H9 (cell line): Measurements from ENCODE around the gene PAPLN. TPM values are rescaled to one million over a fixed set of nuclear protein-coding genes. Genes with fewer than 3 reads are reported as not detected.

Source experiments
- DNase-seq: peaks from one replicate; pipeline ENCODE4 v3.0.0-alpha.2; 2017
- H2AFZ ChIP-seq: one replicate; pipeline ENCODE4 v1.6.1; 2013; ENCODE audit warnings: mild to moderate bottlenecking, low read length, control low read depth, moderate library complexity
- H2AK5ac ChIP-seq: 2 replicates; pipeline ENCODE4 v1.6.1; 2013; ENCODE audit warnings: low read length, control low read depth, mixed read lengths; ENCODE audit not compliant: insufficient read length
- H2BK120ac ChIP-seq: one replicate; pipeline ENCODE4 v1.6.1; 2013; ENCODE audit warnings: low read depth, mild to moderate bottlenecking, low read length, control low read depth, inconsistent platforms; ENCODE audit not compliant: poor library complexity, severe bottlenecking
- H2BK12ac ChIP-seq: 2 replicates; pipeline ENCODE4 v1.6.1; 2013; ENCODE audit warnings: low read length, control low read depth, mixed read lengths, low read depth; ENCODE audit not compliant: insufficient read length
- H2BK15ac ChIP-seq: 2 replicates; pipeline ENCODE4 v1.6.1; 2013; ENCODE audit warnings: low read depth, low read length, control low read depth
- H2BK20ac ChIP-seq: one replicate; pipeline ENCODE4 v1.6.1; 2013; ENCODE audit warnings: low read depth, mild to moderate bottlenecking, low read length, control low read depth, inconsistent platforms; ENCODE audit not compliant: poor library complexity, severe bottlenecking
- H2BK5ac ChIP-seq: 2 replicates; pipeline ENCODE4 v1.6.1; 2013; ENCODE audit warnings: low read length, control low read depth, mixed read lengths; ENCODE audit not compliant: insufficient read length
- H3K14ac ChIP-seq: 2 replicates; pipeline ENCODE4 v1.6.1; 2013; ENCODE audit warnings: low read length, control low read depth; ENCODE audit not compliant: insufficient read depth
- H3K18ac ChIP-seq: 2 replicates; pipeline ENCODE4 v1.6.1; 2013; ENCODE audit warnings: low read depth, mild to moderate bottlenecking, mixed read lengths, low read length, control low read depth; ENCODE audit not compliant: insufficient read length
- H3K23ac ChIP-seq: 2 replicates; pipeline ENCODE4 v1.6.1; 2013; ENCODE audit warnings: low read length, control low read depth, mixed read lengths, low read depth; ENCODE audit not compliant: insufficient read length
- H3K23me2 ChIP-seq: 2 replicates; pipeline ENCODE4 v1.6.1; 2013; ENCODE audit warnings: low read depth, mild to moderate bottlenecking, mixed read lengths, low read length, control low read depth; ENCODE audit not compliant: insufficient read length, poor library complexity, severe bottlenecking
- H3K27ac ChIP-seq: 2 replicates; pipeline ENCODE4 v1.5.1; 2013; ENCODE audit warnings: low read length, control low read depth, mixed read lengths, low read depth; ENCODE audit not compliant: insufficient read length
- H3K27me3 ChIP-seq: 2 replicates; pipeline ENCODE4 v1.6.1; 2013; ENCODE audit warnings: low read length, control low read depth, inconsistent platforms; ENCODE audit not compliant: insufficient read depth
- H3K4ac ChIP-seq: 2 replicates; pipeline ENCODE4 v1.6.1; 2013; ENCODE audit warnings: low read depth, mild to moderate bottlenecking, control low read depth, inconsistent platforms, low read length, moderate library complexity
- H3K4me1 ChIP-seq: 2 replicates; pipeline ENCODE4 v1.6.1; 2013; ENCODE audit warnings: low read length, control low read depth, inconsistent platforms; ENCODE audit not compliant: insufficient read depth
- H3K4me2 ChIP-seq: 2 replicates; pipeline ENCODE4 v1.6.1; 2013; ENCODE audit warnings: low read length, control low read depth, mixed read lengths; ENCODE audit not compliant: insufficient read length, insufficient read depth
- H3K56ac ChIP-seq: 2 replicates; pipeline ENCODE4 v1.6.1; 2013; ENCODE audit warnings: low read depth, mild to moderate bottlenecking, mixed read lengths, low read length, control low read depth; ENCODE audit not compliant: insufficient read length
- H3K79me1 ChIP-seq: 2 replicates; pipeline ENCODE4 v1.6.1; 2013; ENCODE audit warnings: low read depth, mild to moderate bottlenecking, moderate library complexity, low read length, control low read depth, inconsistent platforms; ENCODE audit not compliant: insufficient read depth, poor library complexity, severe bottlenecking
- H3K79me2 ChIP-seq: 2 replicates; pipeline ENCODE4 v1.6.1; 2013; ENCODE audit warnings: low read length, control low read depth, inconsistent platforms; ENCODE audit not compliant: insufficient read depth
- H3K9ac ChIP-seq: 2 replicates; pipeline ENCODE4 v1.6.1; 2013; ENCODE audit warnings: low read length, control low read depth, mixed read lengths; ENCODE audit not compliant: insufficient read length; ENCODE audit errors: extremely low read depth
- H3K9me3 ChIP-seq: one replicate; pipeline ENCODE4 v1.6.1; 2013; ENCODE audit warnings: low read depth, low read length, inconsistent platforms; ENCODE audit not compliant: control insufficient read depth
- H3T11ph ChIP-seq: one replicate; pipeline ENCODE4 v1.6.1; 2013; ENCODE audit warnings: mild to moderate bottlenecking, low read length, control low read depth, inconsistent platforms
- H4K20me1 ChIP-seq: one replicate; pipeline ENCODE4 v1.6.1; 2013; ENCODE audit not compliant: control insufficient read depth, insufficient read length, insufficient read depth
- H4K5ac ChIP-seq: 2 replicates; pipeline ENCODE4 v1.6.1; 2013; ENCODE audit warnings: low read depth, mild to moderate bottlenecking, mixed read lengths, low read length, control low read depth; ENCODE audit not compliant: insufficient read length
- H4K8ac ChIP-seq: replicated peaks from 2 replicates; pipeline ENCODE4 v1.6.1; 2013; ENCODE audit warnings: low read length, control low read depth, mixed read lengths, low read depth; ENCODE audit not compliant: insufficient read length
- H4K91ac ChIP-seq: 2 replicates; pipeline ENCODE4 v1.6.1; 2013; ENCODE audit warnings: low read depth, mild to moderate bottlenecking, moderate library complexity, mixed read lengths, low read length, control low read depth; ENCODE audit not compliant: insufficient read length
- H3K27ac Mint-ChIP-seq, 3 experiments: 2 replicates in 2 of 3; 3 replicates in 1 of 3; pipeline ENCODE4 v1.8.0; 2020 to 2021; ENCODE audit warnings: mixed read lengths in 3 of 3, mild to moderate bottlenecking in 1 of 3, moderate library complexity in 1 of 3
- H3K27me3 Mint-ChIP-seq: 2 replicates; pipeline ENCODE4 v1.8.0; 2021; ENCODE audit warnings: low read depth, mild to moderate bottlenecking, moderate library complexity, mixed read lengths
- H3K36me3 Mint-ChIP-seq, 3 experiments: 2 replicates in 2 of 3; 3 replicates in 1 of 3; pipeline ENCODE4 v1.8.0; 2020 to 2021; ENCODE audit warnings: low read depth in 3 of 3, mixed read lengths in 3 of 3; ENCODE audit not compliant: insufficient read depth in 1 of 3
- H3K4me1 Mint-ChIP-seq, 2 experiments: 2 replicates each; pipeline ENCODE4 v1.8.0; 2020; ENCODE audit warnings: mixed read lengths in 2 of 2
- H3K4me3 Mint-ChIP-seq, 2 experiments: 2 replicates in 1 of 2; 3 replicates in 1 of 2; pipeline ENCODE4 v1.8.0; 2020 to 2021; ENCODE audit warnings: mild to moderate bottlenecking in 2 of 2, mixed read lengths in 2 of 2, moderate library complexity in 1 of 2
- H3K9me3 Mint-ChIP-seq, 2 experiments: 2 replicates in 1 of 2; 3 replicates in 1 of 2; pipeline ENCODE4 v1.8.0; 2020; ENCODE audit warnings: mild to moderate bottlenecking in 2 of 2, mixed read lengths in 2 of 2, moderate library complexity in 1 of 2
- CTCF ChIP-seq: fragments of 200-600 bp; sonication (generic); conservative IDR thresholded peaks from 3 replicates; pipeline ENCODE4 v1.8.0; 2021; ENCODE audit warnings: antibody characterized with exemption, mild to moderate bottlenecking
- WGBS: extraction: QIAGEN DNeasy Blood & Tissue Kit; methylation state at CpG from one replicate; pipeline ENCODE4 v1.1.7; 2013; ENCODE audit warnings: missing lambda C conversion rate, low lambda C conversion rate, mixed read lengths; ENCODE audit not compliant: insufficient read length; ENCODE audit errors: extremely low coverage; 5-methylcytosine and 5-hydroxymethylcytosine counted together
- total RNA-seq: library from RNA; stranded (reverse); gene quantifications from 2 replicates; pipeline ENCODE4 v1.2.1, GENCODE V29; 2021

Gene PAPLN
- total RNA-seq, 1 experiment from 2014 or later, result 8.5 TPM

- no peak overlapping the region for H3K4me3 Mint-ChIP-seq
- H2BK120ac ChIP-seq, result no peak overlapping the region
Measured at GRCh38 chr14:73220061-73220460, 17.2 kb upstream of the PAPLN start.

More at GRCh38 chr14:73220061-73220460, 17.2 kb upstream of the PAPLN start:
- no peak overlapping the region for H3K9ac ChIP-seq
- peaks cover 4% of the 10 kb centered on the region; the same call in 1 of the 2 replicates for H3K4me1 ChIP-seq
- H2AK5ac ChIP-seq, result no peak overlapping the region
- no peak for TF ChIP-seq CTCF
- H3K4ac ChIP-seq, result no peak overlapping the region
- no peaks in the 10 kb centered on the region for H4K20me1 ChIP-seq
- peaks cover 9 to 35% (median 35%) of the 10 kb centered on the region in 3 experiments; a peak in 5 of 7 replicates for H3K36me3 Mint-ChIP-seq
- no peaks in the 10 kb centered on the region for H3K9me3 Mint-ChIP-seq
- no peak overlapping the region for H3K27ac ChIP-seq
- no peak for DNase-seq
- no peaks in the 10 kb centered on the region for H3K27me3 Mint-ChIP-seq
- no peak overlapping the region for H2BK15ac ChIP-seq
- no peaks in the 10 kb centered on the region for H3K27me3 ChIP-seq
- peaks cover 19 to 22% of the 10 kb centered on the region in 2 experiments for H3K4me1 Mint-ChIP-seq
- no peak overlapping the region for H3K14ac ChIP-seq
- no peak overlapping the region for H2BK12ac ChIP-seq
- H3K79me2 ChIP-seq, result no peaks in the 10 kb centered on the region
- no peak overlapping the region for H4K91ac ChIP-seq
- H3K56ac ChIP-seq, result no peak overlapping the region
- no peak overlapping the region for H3K4me2 ChIP-seq
- no peak overlapping the region for H3K18ac ChIP-seq
- H4K5ac ChIP-seq, result no peak overlapping the region
- no peak overlapping the region for H3T11ph ChIP-seq
- H3K23me2 ChIP-seq, result no peaks in the 10 kb centered on the region
- no peak overlapping the region for H3K23ac ChIP-seq
- no peak overlapping the region for H4K8ac ChIP-seq
- no peak overlapping the region for H2AFZ ChIP-seq
- H2BK20ac ChIP-seq, result no peak overlapping the region
- H2BK5ac ChIP-seq, result no peak overlapping the region
- no peaks in the 10 kb centered on the region for H3K9me3 ChIP-seq
- H3K79me1 ChIP-seq, result no peaks in the 10 kb centered on the region
- no peak overlapping the region for H3K27ac Mint-ChIP-seq
- WGBS, result no CpG with 5 or more reads among the region's 4 CpGs
